Astrocyte (in vitro differentiated cells and primary cell): ENCODE measurements around the gene FAM83C.

Experiments
- CTCF ChIP-seq: IDR thresholded peaks from 2 replicates; pipeline ENCODE4 v1.5.1; 2011; ENCODE audit warnings: low read depth, mild to moderate bottlenecking, inconsistent platforms, low read length, moderate library complexity; ENCODE audit not compliant: insufficient read depth
- EZH2 ChIP-seq: IDR thresholded peaks from 2 replicates; pipeline ENCODE4 v1.6.1; 2012; ENCODE audit warnings: mild to moderate bottlenecking, low read length, inconsistent platforms; ENCODE audit not compliant: insufficient read depth

DNA sequence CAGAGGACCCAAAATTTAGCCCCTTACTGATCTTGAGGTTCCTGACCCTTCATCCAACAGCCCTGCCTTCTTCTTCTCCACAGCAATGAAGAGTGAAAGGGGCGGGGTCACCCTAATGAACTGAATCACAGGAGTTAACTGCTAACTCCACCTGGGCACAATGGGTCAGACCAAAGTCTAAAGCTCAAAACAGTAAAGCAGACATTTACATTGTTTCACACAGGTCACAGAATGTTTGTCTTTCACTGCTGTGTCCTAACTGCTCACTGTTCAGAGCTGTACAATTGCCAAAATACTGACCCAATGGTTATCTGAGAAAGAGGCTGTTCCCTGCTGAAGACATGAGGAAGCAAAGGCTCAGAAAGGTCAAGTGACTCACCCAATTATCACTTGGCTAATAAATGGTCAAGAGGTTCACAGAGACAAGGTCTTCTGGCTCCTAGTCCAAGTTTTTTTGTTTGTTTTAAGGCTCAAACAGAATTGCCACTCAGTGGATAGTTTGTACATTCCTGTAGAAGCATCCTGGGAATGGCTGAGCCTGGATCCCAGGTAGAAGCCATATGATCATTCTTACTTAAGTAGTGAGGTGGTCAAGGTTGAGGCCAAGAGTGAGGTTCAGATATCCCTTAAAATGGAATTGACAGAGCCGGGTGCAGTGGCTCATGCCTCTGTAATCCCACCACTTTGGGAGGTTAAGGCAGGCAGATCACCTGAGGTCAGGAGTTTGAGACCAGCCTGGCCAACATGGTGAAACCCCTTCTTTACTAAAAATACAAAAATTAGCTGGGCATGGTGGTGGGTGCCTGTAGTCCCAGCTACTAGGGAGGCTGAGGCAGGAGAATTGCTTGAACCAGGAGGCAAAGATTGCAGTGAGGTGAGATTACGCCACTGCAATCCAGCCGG, 35.1 kb upstream of the FAM83C start:
- no peak for TF ChIP-seq CTCF
- no peak for TF ChIP-seq EZH2
